GM18511 (cell line): ENCODE measurements around the gene CHI3L2.
"Not testable (repeated sequence)": the region's sequence is repeated elsewhere in the genome, so short reads cannot be mapped to it uniquely, and the experiment has no call there.

Source experiments
- ATAC-seq: cut with Tn5 transposase; IDR thresholded peaks from one replicate; pipeline ENCODE4 v1.9.1; 2021; ENCODE audit warnings: mild to moderate bottlenecking, moderate library complexity; ENCODE audit not compliant: unreplicated experiment

CHI3L2 gene

DNA sequence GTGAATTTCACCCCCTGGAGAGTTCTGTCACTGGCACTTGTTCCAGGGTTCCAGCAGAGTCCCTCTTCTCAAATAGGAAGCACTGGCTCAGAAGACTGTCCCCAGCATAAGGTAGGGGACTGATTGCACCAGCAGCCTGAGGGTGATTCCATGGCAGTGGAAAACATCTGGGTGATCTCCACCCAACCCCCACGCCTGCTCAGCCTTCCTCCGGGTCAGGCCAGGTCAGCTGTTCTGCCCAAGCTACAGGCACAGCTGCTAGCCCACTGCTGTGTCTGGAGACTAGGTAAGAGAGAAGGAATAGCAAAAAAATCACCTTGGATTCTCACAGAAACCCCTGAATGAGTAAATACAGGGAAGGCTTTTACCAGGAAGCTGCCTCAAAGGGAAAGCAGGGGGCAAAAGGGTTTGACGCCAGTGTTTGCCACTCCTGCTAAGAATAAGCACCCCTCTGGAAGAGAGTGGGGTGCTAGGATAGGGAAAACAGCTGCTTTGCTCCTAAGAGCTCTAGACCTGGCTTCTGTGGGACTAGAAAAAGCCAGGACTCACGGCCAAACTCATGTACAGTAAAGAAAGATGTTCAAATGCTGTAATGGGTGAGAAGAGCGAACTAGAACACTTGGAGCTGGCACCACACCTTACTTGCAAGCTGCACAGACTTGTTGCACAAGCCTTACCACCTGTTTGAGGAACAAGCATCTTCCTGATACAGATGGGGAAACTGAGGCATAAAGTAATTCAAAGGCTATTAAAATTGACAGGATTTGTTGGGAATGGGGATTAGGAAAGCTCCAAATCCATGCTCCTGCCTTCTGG is 26.0 kb upstream of the CHI3L2 start:
- ATAC-seq = no peak

DNA sequence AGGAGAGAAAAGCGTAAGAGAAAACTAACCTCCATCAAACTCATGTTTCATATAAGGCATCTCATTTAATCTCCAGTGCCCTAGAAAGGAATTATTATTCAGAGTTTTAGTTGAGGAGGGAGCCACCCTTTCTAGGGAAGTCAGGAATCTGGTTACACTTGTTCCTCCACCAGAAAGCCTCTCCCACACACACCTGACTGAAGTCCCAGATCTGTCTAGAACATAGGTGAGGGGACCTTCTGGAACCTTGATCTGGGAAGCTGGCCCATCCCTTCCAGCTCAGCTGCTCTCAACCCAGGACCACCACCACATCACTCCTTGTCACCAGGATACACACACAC is 25.2 kb upstream of the CHI3L2 start:
- ATAC-seq = no peak

DNA sequence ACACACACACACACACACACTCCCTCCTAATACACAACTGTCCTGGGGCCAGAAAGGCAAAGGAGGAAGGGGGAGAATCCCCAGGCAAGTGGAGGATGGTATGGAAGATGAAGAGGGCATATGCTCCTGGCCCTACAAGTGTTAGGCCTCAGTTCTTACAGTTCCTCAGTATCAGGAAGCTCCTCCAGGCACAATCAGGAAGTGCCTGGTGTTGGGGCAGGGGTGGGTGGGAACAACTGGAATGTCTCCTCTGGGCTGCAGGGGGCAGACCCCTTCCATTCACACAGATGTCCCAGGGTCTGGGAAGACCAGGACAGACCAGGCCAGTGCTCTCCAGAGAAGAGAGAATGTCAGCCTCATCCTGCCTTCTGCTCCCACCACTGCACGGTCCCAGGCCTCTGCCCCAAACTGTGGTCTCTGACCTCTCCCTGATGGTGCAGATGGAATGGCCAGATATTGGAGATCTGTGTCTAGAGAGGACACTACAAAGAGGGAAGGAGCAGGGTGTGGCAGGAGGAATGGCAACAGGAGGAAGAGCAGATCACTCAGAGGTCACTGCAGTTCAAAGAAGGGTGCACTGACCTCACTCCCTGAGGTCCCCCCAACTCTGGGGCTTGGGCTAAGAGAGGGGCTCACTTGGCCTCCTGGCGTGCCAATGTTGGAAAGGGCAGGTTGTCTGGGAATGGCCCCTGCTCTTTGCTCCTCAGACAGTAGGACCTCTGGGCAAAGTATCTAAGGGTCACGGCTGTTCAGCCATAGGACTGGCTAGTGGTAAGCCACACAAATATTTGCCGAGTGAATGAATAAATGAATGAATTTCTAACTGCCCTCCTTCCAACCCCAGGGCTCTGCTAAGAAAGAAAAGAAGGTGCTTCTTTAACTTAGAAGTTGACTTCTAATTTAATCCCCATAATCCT is 24.5 kb upstream of the CHI3L2 start:
- no peak for ATAC-seq

DNA sequence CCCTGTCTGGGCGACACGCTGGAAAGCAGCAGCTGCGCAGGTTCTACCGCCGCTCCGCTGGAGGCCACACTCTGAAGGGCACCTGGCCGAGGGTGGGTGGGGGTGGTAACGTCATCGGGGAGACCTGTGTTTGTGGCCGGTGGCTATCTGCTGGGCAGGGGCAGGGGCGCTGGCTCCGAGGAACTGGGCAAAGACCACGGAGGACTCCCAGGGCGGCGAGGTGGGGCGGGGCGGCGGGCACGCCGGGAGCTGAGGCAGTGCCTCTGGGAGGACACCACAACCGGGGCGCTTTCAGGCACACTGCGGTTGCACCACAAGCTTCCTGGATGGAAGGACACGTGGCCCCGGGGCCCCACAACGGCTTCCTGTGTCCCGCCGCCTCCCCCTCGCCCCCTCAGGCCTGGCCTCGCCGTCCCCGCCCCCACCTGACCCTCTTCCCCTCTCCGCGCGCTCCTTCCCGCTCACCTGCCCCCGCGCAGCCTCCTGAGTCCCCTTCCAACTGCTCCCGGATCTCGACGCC is 23.8 kb upstream of the CHI3L2 start:
- ATAC-seq = peak; percentile 64

DNA sequence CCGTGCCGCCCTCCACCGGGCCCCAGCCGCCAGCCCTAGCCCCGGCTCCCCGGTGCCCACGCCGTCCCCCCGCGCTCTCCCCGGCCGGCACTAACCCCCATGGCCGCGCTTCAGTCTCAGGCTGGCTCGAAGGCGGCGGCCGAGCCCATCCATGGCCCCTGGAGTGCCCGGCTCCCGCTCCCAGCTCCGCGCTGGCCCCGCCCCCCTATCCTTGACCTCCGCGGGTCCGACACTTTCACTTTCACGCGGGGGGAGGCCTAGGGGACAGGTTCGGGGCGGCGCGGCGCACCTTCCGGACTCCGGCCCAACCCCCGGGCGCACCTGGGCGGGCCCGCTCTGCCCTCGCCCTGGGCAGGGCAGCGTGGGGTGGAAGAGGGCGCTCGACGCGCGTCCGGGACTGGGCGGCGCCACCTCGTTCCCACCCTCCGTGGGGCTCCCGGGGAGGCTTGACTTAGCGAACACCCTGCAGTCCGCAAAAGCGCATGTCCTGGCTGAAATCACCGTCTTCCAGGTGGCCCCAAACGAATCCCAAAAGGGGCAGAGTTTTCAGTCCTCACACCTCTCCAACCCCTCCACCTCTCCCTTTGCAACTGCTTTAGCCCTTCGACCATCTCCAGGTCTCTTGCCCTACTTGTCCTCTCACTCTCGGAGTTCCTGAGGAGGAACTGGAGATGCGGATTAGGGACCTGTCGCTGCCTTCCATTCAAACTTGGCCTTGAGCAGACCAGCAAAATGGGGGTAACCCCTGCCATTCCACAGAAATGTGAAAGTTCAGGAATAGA is 23.1 kb upstream of the CHI3L2 start:
- peak; percentile 73 for ATAC-seq

DNA sequence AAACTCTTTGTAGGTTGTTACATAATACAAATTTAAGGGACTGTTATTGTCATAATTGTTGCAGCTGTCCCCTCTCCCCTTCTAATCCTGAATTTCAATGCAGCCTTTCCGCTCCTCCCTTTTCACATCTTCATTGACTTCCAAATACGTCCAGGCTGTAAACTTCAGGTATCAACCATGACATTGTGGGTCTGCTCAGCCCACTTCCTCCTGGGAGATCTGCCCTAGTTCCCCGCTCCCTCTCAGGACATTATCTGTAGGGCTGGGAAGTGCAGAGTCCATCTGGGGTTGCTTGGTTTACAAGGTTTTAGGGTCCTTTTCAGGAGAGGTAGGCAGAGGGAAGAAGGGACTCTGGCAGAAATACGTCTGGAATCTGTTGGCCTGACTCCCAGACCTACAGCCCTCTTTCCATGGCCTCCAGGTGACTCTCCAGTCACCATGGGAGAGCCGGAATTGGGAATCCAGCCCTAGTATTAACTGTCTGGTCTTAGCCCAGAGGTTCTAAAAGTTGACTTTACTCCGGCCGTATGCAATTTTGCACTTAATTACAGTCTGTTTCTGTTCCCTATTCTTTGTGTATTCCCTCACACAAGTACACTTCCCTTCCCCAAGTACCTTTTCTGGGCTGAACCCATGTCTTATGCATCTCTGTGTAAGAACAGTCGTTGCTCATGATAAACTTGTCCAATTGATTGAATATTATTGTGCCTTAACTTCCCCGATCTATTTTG is 22.4 kb upstream of the CHI3L2 start:
- no peak for ATAC-seq

DNA sequence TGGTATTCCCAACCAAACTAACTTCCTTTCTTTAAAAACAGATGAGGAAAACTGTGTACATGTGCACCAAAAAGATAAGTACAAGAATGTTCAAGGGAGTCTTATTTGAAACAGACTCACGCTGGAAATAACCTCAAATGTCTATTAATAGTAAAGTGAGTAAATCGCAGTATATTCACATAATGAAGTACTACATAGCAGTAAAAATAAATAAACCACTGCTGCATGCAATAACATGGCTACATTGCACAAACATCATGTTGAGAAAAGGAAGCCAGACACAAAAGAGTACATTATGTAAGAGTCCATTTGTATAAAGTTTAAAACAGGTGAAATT is 21.8 kb upstream of the CHI3L2 start:
- ATAC-seq = no peak

DNA sequence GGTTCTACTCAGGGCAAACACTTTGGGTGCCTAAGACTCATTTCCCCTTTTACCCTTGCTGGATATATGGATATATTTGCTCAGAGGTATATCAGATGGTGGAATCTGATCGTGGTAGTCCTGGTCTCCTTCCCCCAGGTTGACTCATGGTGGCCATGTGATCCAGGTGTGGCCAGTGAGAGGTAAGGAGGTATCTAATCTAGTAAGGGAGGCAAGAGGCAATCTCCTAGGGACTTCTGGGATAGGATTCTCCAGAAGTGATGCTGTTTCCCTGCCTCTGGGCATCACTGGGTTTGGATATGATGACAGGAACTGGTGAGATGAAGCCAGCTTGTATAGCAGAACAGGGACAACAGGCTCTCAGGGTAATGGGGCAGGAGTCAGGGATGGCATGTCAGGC is 18.6 kb upstream of the CHI3L2 start:
- ATAC-seq = no peak

DNA sequence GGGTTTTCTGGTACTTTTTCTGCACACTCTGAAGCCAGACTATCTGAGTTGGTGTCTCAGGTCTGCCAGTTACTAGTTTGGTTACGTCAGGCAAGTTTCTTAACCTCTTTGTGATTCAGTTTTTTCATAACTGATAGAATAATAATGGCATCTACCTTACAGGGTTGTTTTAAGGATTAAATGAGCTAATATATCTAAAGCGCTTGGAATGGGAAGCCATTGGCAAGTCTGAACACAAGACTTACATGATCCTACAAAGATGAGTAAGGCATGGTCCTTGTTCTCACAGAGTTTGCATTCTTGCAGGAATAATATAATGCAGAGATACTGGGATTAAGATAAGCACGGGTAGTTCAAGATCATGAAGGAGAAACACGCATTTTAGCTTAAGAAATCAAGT is 17.9 kb upstream of the CHI3L2 start:
- no peak for ATAC-seq

DNA sequence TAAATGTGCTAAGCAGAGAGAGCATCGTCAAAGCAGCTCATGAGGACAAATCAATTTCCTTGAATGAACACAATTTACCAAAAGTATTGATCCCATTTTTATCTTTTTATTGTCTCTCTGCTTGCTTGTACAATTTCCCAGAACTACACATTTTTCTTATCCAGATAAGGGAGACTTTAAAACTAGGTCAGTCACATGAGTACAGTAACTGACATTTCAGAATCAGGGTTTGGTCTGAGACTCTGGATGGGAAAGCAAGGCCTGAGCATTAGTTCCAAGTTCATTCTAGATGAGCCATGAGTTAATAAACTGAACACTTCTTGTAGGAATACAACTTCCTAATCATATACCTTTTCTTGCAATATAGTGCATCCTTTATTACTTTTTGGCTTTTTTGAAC is 15.6 kb upstream of the CHI3L2 start:
- no peak for ATAC-seq

DNA sequence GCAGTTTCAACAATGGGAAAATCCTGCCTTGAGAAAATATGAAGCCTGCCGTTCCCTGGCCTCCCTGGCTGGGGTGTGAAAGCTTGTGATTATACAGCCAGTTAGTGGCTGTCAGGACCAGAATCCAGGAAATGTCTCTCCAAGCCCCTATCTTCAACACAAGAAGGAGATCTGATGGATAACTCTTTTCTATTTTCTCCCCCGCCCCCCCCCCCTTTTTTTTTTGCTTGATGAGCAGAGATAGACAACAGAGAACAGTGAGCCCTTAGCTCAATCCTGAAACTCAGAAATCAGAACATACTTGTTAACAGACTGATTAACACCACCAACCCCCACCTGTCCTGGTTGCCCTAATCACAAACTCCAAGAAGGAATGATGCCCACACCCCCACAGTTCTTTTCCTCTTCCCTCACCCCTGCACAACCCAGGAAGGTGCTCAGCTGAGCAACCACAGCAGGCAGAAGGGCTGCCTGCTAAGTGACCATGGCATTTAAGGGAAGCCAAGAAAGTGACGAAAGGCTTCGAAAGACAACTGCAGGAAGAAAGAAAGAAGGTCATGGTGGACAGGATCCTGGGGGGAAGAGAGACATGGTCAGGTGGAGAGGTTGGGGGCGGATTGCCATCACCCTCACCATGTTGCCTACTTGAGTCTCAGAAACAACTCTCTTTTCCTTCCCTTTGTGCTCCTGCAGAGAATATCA is 14.7 kb upstream of the CHI3L2 start:
- ATAC-seq = no peak

DNA sequence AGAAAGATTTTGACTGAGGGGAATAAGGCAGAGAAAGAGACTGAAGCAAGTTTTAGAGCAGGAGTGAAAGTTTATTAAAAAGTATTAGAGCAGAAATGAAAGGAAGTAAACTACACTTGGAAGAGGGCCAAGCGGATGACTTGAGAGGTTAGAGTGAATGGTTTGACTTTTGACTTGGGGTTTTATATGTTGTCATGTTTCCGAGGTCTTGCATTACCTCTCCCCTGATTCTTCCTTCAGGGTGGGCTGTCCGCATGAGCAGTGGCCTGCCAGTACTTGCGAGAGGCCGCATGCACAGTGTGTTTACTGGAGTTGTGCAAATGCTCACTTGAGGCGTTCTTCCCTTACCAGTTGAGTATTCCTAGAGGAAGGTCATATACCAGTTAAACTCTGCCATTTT is 14.1 kb upstream of the CHI3L2 start:
- ATAC-seq = no peak

DNA sequence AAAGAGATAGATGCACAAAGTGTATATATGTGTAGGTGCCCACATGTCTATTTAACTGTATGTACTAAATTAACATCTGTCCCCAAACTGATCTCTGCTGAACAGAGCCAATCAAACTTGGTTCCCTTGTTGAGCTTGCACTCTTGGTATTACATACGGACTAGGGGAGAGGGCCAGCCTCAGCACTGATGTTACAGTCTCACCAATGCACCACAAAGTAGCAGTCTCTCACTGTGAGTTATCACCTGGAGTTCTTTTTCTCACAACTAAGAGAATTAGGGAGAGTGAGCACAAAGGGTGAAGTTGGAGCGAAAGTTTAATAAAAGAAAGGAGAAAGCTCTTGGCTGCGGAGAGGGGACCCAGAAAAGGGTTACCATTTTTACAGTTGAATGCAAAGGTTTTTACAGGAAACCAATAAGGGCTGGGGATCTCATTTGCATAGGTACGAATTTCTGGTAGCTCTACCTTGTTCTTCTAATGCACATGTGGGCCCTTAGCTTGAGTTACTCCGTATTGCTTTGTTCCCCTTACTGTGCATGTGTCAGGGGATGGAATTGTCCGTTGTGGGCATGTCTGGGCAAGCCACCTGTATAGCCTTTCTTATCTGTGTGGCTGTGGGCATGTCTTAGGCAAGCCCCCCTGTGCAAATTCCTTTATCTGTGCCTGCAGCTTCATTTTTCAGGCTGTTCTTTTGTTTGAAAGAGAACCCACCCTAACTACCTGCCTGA is 13.3 kb upstream of the CHI3L2 start:
- peak; percentile 23 for ATAC-seq

DNA sequence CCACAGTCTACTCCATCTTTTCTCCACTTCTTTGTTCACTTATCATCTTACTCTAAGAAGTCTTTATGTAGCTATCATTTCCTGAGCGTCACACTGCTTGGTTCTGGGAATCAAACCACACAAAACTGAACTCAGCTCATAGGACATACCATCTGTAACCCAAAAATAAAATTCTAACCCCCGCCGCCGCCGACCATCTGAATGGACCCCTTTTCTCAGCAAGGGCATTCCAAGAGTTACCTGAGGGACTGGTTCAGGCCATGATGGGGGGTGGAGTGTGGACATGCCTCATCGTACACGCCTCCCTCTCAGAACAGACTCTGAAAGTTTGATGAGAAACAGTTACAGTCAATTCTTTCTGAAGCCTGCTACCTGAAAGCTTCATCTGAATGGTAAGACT is 12.6 kb upstream of the CHI3L2 start:
- ATAC-seq = no peak

DNA sequence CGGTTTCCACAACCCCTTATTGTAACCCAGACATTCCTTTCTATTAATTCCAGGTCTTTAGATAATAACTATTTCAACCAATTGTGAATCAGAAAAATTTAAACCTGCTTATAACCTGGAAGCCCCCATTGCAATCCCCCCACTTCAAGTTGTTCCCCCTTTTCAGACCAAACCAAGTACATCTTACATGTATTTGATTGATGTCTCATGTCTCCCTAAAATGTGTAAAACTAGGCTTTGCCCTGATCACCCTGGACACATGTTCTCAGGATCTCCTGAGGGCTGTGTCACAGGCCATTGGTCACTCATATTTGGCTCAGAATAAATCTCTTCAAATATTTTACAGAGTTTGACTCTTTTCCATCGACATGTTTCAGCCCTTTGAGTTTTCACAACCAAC is 12.2 kb upstream of the CHI3L2 start:
- ATAC-seq = not testable (repeated sequence)

DNA sequence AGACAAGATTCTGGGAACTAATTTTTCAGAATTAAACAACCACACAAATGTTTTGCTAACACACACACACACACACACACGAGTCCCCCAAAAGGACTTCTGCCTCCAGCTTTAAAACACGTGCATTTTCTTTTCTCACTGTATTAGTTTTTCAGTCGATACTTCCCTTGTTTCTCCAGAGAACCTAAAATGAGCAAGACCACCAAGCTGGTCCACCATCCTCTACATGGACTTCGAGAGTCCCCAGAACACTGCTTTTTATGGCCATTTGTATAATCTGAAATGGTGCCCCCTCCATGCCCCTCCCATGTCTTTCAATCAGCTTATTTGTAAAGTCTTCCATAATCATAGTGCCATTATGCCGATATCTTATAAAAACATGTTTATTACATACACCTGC is 10.8 kb upstream of the CHI3L2 start:
- no peak for ATAC-seq

DNA sequence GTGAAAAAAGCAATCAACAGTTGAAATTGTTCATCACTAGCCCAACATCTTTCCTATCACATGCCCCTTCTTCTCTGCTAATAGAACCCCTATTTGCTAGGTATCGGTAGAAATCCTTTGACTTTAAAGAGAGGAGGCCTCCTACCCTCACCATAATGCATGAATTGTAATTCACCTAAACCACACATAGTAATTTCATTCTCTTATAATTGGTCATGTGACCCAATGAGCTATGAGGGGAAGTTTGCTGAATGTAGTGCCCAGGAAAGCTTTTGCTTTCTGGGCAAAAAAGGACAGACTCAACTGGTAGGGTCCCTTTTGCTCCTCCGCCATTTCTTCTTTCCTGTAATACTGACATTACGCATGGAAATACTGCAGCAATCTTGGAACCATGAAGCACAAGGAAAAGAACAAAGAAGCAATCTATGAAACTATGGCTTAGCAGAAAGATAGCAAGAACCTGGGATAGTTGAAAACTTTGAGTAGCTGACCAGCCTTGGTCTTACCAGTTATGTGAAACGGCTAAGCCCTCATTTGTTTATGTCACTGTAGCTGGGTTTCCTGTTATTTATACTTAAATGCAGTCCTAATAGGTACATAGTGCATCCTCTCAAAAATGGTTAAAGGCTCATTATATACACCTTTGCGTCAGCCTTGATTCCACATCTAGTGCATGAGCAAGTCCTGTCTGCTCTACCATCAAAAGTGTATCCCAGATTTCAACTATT is 10.2 kb upstream of the CHI3L2 start:
- ATAC-seq = no peak

DNA sequence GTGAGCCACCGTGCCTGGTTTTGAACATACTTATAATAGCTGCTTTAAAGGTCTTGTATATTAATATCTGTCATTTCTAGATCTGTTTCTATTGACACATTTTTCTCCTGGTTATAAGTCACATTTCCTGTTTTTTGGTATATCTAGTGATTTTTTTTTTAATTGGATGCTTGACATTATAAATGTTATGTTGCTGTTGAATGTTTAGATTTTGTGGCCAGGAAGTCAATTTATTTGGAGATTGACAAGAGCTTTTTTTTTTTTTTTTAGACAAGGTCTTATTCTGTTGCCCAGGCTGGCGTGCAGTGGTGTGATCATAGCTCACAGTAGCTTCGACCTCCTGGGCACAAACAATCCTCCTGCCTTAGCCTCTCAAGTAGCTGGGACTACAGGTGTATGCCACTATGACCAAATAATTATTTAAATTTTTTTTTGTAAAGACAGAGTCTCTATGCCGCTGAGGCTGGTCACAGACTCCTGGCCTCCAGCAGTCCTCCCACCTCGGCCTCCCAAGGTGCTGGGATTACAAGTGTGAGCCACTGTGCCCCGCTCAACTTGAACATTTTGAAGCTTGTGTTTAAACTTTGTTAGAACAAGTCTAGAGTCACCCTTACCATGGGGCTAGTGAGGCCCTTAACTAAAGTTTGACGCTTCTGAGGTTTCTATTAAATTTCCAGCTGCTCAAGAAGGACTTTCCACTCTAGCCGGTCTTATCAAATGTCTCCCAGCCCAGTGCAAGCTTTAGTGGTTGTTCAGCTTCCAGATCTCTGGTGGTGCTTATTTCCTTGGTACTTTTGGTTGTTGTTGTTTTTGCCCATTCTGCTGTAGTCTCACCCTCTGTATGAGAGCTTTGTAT is 8.6 kb upstream of the CHI3L2 start:
- no peak for ATAC-seq
